Measurements from ENCODE around the gene UGT3A2.

UGT3A2 gene

DNA sequence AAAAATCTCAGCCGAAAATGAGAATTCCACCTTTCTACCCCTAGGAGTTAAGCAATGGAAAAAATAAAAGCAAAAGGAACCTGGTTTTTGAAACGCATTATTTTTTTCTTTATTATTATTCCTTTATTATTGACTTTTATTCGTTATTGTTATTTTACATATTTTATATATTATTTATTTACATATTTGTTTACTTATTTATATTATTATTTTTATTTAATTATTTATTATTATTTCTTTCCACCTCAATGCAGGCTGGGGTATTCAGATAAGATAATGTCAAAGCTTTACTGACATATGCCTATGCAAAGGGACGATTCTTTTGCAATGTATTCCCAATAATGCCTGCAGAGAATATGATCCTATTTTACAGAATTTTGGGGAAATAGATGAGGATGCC lies 16.7 kb downstream of the UGT3A2 start:
- no peak overlapping the region for H2BK120ac ChIP-seq (ENCODE audit: low read depth, low read length)
- no peak for DNase-seq
- no peaks in the 10 kb centered on the region for H3K27me3 ChIP-seq (ENCODE audit: insufficient read depth, low read length, poor library complexity)

DNA sequence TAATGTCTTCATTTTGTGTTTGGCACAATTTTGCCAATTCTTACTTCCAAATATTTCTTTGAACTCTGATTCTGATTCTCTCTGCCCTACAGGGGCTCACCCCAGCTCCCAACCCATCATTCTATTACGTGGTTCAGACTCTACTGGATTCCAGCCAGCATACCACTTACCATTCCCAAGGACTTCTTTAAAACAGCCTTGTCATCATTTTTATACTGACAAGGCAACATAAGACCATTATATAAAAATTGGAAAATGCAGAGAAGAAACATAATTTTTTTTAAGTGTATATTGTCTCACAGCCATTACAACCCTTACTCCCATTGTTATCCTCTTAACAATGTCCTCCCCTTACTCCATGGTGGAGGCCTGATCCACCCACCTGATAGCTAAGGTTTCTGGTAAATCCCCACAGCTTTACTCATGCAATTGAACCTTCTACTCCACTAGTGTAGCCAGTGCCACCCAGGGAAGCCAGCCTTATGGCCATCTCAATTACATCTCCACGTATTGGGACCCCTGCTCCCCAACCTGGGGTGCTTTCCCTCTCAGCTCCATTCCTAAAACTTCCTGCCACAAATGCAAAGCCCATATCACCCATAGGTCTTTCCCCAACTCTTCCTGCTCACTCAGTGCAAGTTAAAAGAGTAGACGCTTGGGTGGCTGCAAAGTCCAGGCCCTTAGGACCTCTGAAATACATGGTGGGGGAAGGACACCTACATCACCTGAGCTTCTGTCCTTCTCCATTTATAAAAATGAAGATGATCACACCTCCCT lies 19.1 kb downstream of the UGT3A2 start:
- H4K8ac ChIP-seq (ENCODE audit: low read depth, low read length) = no peak overlapping the region
- H3K4me1 ChIP-seq (ENCODE audit: control insufficient read depth, low read depth, low read length) = no peaks in the 10 kb centered on the region
- H4K5ac ChIP-seq (ENCODE audit: low read length) = no peak overlapping the region
- no peak overlapping the region for H3K18ac ChIP-seq (ENCODE audit: low read length)
- no peak overlapping the region for H2BK15ac ChIP-seq (replicated peaks; ENCODE audit: low read depth)
- no peak overlapping the region for H3K4ac ChIP-seq (ENCODE audit: low read depth, low read length)
- H2BK120ac ChIP-seq (ENCODE audit: low read depth, low read length) = no peak overlapping the region
- no peak overlapping the region for H3K23ac ChIP-seq (ENCODE audit: low read length)
- no peak overlapping the region for H3K4me2 ChIP-seq (ENCODE audit: low read length)
- H3K4me3 ChIP-seq (ENCODE audit: low read length) = no peak overlapping the region
- no peak overlapping the region for H2AK5ac ChIP-seq (ENCODE audit: low read length)
- no peak for DNase-seq
- no peak overlapping the region for H2BK5ac ChIP-seq (ENCODE audit: low read length)
- H3K36me3 ChIP-seq (ENCODE audit: control insufficient read depth, insufficient read depth, low read length) = no peaks in the 10 kb centered on the region
- H3K56ac ChIP-seq (ENCODE audit: low read length) = no peak overlapping the region
- H3K79me1 ChIP-seq (ENCODE audit: low read length) = no peaks in the 10 kb centered on the region
- no peaks in the 10 kb centered on the region for H3K79me2 ChIP-seq (ENCODE audit: control insufficient read depth, insufficient read depth, low read length)
- H3K27me3 ChIP-seq (ENCODE audit: insufficient read depth, low read length, poor library complexity) = no peaks in the 10 kb centered on the region
- no peak overlapping the region for H3K27ac ChIP-seq (ENCODE audit: low read depth, low read length)
- WGBS (ENCODE audit: extremely low coverage, insufficient coverage, low lambda C conversion rate) = no CpG with 5 or more reads among the region's 3 CpGs
- H3K9ac ChIP-seq (ENCODE audit: low read length) = no peak overlapping the region

More for the DNA sequence above, 16.7 kb downstream of the UGT3A2 start:
- H3K9ac ChIP-seq (ENCODE audit: low read length) = no peak overlapping the region
- no peaks in the 10 kb centered on the region for H3K79me2 ChIP-seq (ENCODE audit: control insufficient read depth, insufficient read depth, low read length)
- H3K56ac ChIP-seq (ENCODE audit: low read length) = no peak overlapping the region
- H3K4me3 ChIP-seq (ENCODE audit: low read length) = no peak overlapping the region
- no peak overlapping the region for H2BK5ac ChIP-seq (ENCODE audit: low read length)
- H2AK5ac ChIP-seq (ENCODE audit: low read length) = no peak overlapping the region
- H3K27ac ChIP-seq (ENCODE audit: low read depth, low read length) = no peak overlapping the region
- H2BK15ac ChIP-seq (replicated peaks; ENCODE audit: low read depth) = no peak overlapping the region
- H3K18ac ChIP-seq (ENCODE audit: low read length) = no peak overlapping the region
- no peak overlapping the region for H3K23ac ChIP-seq (ENCODE audit: low read length)
- H4K8ac ChIP-seq (ENCODE audit: low read depth, low read length) = no peak overlapping the region
- no CpG with 5 or more reads among the region's 4 CpGs for WGBS (ENCODE audit: extremely low coverage, insufficient coverage, low lambda C conversion rate)
- H3K4me1 ChIP-seq (ENCODE audit: control insufficient read depth, low read depth, low read length) = no peaks in the 10 kb centered on the region
- no peaks in the 10 kb centered on the region for H3K79me1 ChIP-seq (ENCODE audit: low read length)
- H3K4me2 ChIP-seq (ENCODE audit: low read length) = no peak overlapping the region
- no peak overlapping the region for H3K4ac ChIP-seq (ENCODE audit: low read depth, low read length)
- no peak overlapping the region for H4K5ac ChIP-seq (ENCODE audit: low read length)
- H3K36me3 ChIP-seq (ENCODE audit: control insufficient read depth, insufficient read depth, low read length) = no peaks in the 10 kb centered on the region

DNA sequence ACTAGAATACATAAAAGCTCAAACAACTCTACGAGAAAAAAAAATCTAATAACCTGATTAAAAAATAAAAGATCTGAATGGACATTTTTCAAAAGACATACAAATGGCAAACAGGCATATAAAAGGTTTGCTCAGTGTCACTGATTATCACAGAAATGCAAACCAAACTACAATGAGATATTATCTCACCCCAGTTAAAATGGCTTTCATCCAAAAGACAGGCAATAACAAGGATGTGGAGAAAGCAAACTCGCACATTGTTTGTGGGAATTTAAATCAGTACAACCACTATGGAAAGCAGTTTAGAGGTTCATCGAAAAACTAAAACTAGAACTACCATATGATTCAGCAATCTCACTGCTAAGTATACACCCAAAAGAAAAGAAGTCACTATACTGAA lies 20.8 kb downstream of the UGT3A2 start:
- Histone ChIP-seq H4K8ac (ENCODE audit: low read depth, low read length) (no peak overlapping the region), H3K4me3 (ENCODE audit: low read length) (no peak overlapping the region), H3K79me2 (ENCODE audit: control insufficient read depth, insufficient read depth, low read length) (no peaks in the 10 kb centered on the region), H3K23ac (ENCODE audit: low read length) (no peak overlapping the region), H4K5ac (ENCODE audit: low read length) (no peak overlapping the region), H3K27me3 (ENCODE audit: insufficient read depth, low read length, poor library complexity) (no peaks in the 10 kb centered on the region), H3K36me3 (ENCODE audit: control insufficient read depth, insufficient read depth, low read length) (no peaks in the 10 kb centered on the region), H3K79me1 (ENCODE audit: low read length) (no peaks in the 10 kb centered on the region), H3K4ac (ENCODE audit: low read depth, low read length) (no peak overlapping the region), H2BK15ac (replicated peaks; ENCODE audit: low read depth) (no peak overlapping the region), H3K4me2 (ENCODE audit: low read length) (no peak overlapping the region), H2BK5ac (ENCODE audit: low read length) (no peak overlapping the region), H3K56ac (ENCODE audit: low read length) (no peak overlapping the region), H3K27ac (ENCODE audit: low read depth, low read length) (no peak overlapping the region), H3K18ac (ENCODE audit: low read length) (no peak overlapping the region), H3K4me1 (ENCODE audit: control insufficient read depth, low read depth, low read length) (no peaks in the 10 kb centered on the region), H3K9ac (ENCODE audit: low read length) (no peak overlapping the region), H2AK5ac (ENCODE audit: low read length) (no peak overlapping the region), H2BK120ac (ENCODE audit: low read depth, low read length) (no peak overlapping the region)
- DNase-seq = no peak
- no CpG with 5 or more reads among the region's 3 CpGs for WGBS (ENCODE audit: extremely low coverage, insufficient coverage, low lambda C conversion rate)

DNA sequence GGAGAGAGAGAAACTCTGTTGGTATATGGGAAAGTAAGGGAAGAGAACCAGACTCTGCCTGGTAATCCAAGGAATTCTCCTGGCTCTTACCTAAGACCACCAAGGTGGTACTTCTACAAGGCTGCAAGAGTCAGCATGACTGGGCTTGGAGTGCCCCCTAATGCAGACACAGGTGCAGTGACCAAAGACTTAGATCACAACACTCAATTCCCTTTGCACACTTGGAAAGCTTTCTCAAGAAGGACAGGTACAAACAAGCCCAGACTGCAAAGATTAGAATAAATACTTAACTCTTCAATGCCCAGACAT lies 25.2 kb downstream of the UGT3A2 start:
- H3K4ac ChIP-seq (ENCODE audit: low read depth, low read length) = no peak overlapping the region
- no peak overlapping the region for H3K18ac ChIP-seq (ENCODE audit: low read length)
- H2BK120ac ChIP-seq (ENCODE audit: low read depth, low read length) = no peak overlapping the region
- no peak overlapping the region for H2AK5ac ChIP-seq (ENCODE audit: low read length)
- no peaks in the 10 kb centered on the region for H3K36me3 ChIP-seq (ENCODE audit: control insufficient read depth, insufficient read depth, low read length)
- no peak overlapping the region for H4K8ac ChIP-seq (ENCODE audit: low read depth, low read length)
- H2BK5ac ChIP-seq (ENCODE audit: low read length) = no peak overlapping the region
- H3K27ac ChIP-seq (ENCODE audit: low read depth, low read length) = no peak overlapping the region
- H3K79me2 ChIP-seq (ENCODE audit: control insufficient read depth, insufficient read depth, low read length) = no peaks in the 10 kb centered on the region
- no peaks in the 10 kb centered on the region for H3K79me1 ChIP-seq (ENCODE audit: low read length)
- no peak overlapping the region for H3K4me3 ChIP-seq (ENCODE audit: low read length)
- no peaks in the 10 kb centered on the region for H3K4me1 ChIP-seq (ENCODE audit: control insufficient read depth, low read depth, low read length)
- no peak overlapping the region for H3K9ac ChIP-seq (ENCODE audit: low read length)
- no peak overlapping the region for H3K4me2 ChIP-seq (ENCODE audit: low read length)
- H2BK15ac ChIP-seq (replicated peaks; ENCODE audit: low read depth) = no peak overlapping the region
- no peaks in the 10 kb centered on the region for H3K27me3 ChIP-seq (ENCODE audit: insufficient read depth, low read length, poor library complexity)
- H3K23ac ChIP-seq (ENCODE audit: low read length) = no peak overlapping the region
- H4K5ac ChIP-seq (ENCODE audit: low read length) = no peak overlapping the region
- no peak overlapping the region for H3K56ac ChIP-seq (ENCODE audit: low read length)
- peak; percentile 69 for DNase-seq

DNA sequence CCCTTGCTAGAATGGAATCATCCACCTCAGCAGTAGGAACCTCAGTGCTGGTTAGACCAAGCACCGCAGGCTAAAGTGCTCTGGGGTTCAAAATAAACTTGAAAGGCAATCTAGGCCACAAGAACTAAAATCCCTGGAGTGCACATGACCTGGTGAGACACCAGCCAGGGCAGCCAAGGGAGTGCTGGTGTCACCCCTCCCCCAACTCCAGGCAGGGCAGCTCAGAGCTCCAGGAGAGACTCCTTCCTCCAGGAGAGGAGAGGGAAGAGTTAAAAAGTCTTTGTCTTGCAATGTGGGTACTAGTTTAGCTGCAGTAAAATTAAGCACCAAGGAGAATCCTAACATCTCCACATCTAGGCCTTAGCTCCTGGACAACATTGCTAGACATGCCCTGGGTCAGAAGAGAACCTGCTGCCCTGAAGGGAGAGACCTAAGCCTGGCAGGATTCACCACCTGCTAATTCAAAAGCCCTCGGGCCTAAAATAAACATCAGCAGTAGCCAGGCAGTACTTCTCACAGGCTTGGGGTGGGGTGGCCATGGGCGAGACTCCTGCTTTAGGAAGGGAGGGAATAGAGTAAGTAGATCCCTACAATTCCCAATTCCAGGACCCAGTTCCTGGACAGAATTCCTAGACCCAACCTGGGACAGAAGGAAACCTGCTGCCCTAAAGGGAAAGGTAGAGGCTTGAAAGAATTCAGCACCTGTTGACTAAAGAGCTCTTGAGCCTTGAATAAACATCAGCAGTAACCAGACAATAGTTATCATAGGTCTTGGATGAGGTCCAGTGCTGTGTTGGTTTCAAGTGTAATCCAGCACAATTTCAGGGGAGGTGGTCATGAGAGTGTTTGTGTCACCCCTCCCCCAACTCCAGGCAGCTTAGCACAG lies 25.8 kb downstream of the UGT3A2 start:
- Histone ChIP-seq H2BK120ac (ENCODE audit: low read depth, low read length) (no peak overlapping the region), H4K8ac (ENCODE audit: low read depth, low read length) (no peak overlapping the region), H2BK15ac (replicated peaks; ENCODE audit: low read depth) (no peak overlapping the region), H3K79me2 (ENCODE audit: control insufficient read depth, insufficient read depth, low read length) (no peaks in the 10 kb centered on the region), H3K27ac (ENCODE audit: low read depth, low read length) (no peak overlapping the region), H3K4me3 (ENCODE audit: low read length) (no peak overlapping the region), H2AK5ac (ENCODE audit: low read length) (no peak overlapping the region), H3K23ac (ENCODE audit: low read length) (no peak overlapping the region), H3K4me2 (ENCODE audit: low read length) (no peak overlapping the region), H3K9ac (ENCODE audit: low read length) (no peak overlapping the region), H3K4ac (ENCODE audit: low read depth, low read length) (no peak overlapping the region), H4K5ac (ENCODE audit: low read length) (no peak overlapping the region), H3K56ac (ENCODE audit: low read length) (no peak overlapping the region), H3K79me1 (ENCODE audit: low read length) (no peaks in the 10 kb centered on the region), H3K18ac (ENCODE audit: low read length) (no peak overlapping the region), H3K27me3 (ENCODE audit: insufficient read depth, low read length, poor library complexity) (no peaks in the 10 kb centered on the region), H3K4me1 (ENCODE audit: control insufficient read depth, low read depth, low read length) (no peaks in the 10 kb centered on the region), H3K36me3 (ENCODE audit: control insufficient read depth, insufficient read depth, low read length) (no peaks in the 10 kb centered on the region), H2BK5ac (ENCODE audit: low read length) (no peak overlapping the region)
- no CpG with 5 or more reads among the region's 3 CpGs for WGBS (ENCODE audit: extremely low coverage, insufficient coverage, low lambda C conversion rate)
- peak; percentile 21 for DNase-seq
